ENCODE results near the gene RAB42. TPM values are rescaled to one million over a fixed set of nuclear protein-coding genes. Genes with fewer than 3 reads are reported as not detected.
"Not testable (repeated sequence)": the region's sequence is repeated elsewhere in the genome, so short reads cannot be mapped to it uniquely, and the experiment has no call there.

Gene RAB42
- total RNA-seq, 1 experiment from 2014 or later, result 12.6 TPM

GRCh38 chr1:28566931-28567330 is 25.1 kb upstream of the RAB42 start (continued):
- TF ChIP-seq FOXJ3 (CRISPR knock-in tag; IDR thresholded peaks at IDR 0.05; ENCODE audit: borderline replicate concordance), result no peak
- no peak for TF ChIP-seq IRF2 (CRISPR knock-in tag; IDR thresholded peaks at IDR 0.05; ENCODE audit: borderline replicate concordance, low read depth)
- TF ChIP-seq ESRRA (CRISPR knock-in tag; IDR thresholded peaks at IDR 0.05; ENCODE audit: borderline replicate concordance), result no peak
- TF ChIP-seq E2F5 (CRISPR knock-in tag; IDR thresholded peaks at IDR 0.05), result no peak
- TF ChIP-seq FOXP4 (CRISPR knock-in tag; IDR thresholded peaks at IDR 0.05), result no peak
- no peak for TF ChIP-seq CREM (CRISPR knock-in tag; IDR thresholded peaks at IDR 0.05)
- TF ChIP-seq ZNF232 (CRISPR knock-in tag; IDR thresholded peaks at IDR 0.05), result no peak
- no peak for TF ChIP-seq NR1H2 (CRISPR knock-in tag; IDR thresholded peaks at IDR 0.05)
- no peak for TF ChIP-seq CBFB (CRISPR knock-in tag; IDR thresholded peaks at IDR 0.05; ENCODE audit: low read depth)

DNA sequence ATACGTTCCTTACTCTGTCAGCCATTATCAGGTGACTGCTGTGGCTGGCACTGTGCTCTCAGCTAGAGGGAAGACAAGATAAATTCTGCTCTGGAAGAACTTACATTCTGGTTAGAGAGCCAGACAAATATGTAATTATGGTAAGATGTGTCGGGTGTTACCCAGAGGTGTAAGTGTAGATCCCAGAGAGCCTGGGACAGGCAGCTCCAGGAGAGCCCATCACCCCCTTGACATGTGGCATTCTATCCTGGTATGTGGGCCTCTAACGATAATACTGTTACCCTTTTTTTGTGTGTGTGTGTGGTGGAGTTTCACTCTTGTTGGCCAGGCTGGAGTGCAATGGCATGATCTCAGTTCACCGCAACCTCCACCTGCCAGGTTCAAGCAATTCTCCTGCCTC is 20.2 kb upstream of the RAB42 start:
- no peak for DNase-seq (ENCODE audit: low spot score)

GRCh38 chr1:28572891-28573290 is 19.2 kb upstream of the RAB42 start:
- not testable (repeated sequence) for DNase-seq (ENCODE audit: low spot score); H3K4me1 Mint-ChIP-seq; H3K4me3 Mint-ChIP-seq; ATAC-seq; H3K27me3 Mint-ChIP-seq (ENCODE audit: low read depth); H3K9me3 Mint-ChIP-seq; H3K27ac Mint-ChIP-seq
- peaks cover 39% of the 10 kb centered on the region for H3K36me3 Mint-ChIP-seq
- ChIA-PET POLR2A (interaction anchor here (0.9 kb wide), 1 partner anchor 11 kb away, joined by 3 read pairs; no protein-coding TSS in a partner anchor), CTCF (interaction anchor here (1.6 kb wide), 1 partner anchor 30 kb away, joined by 5 read pairs; no protein-coding TSS in a partner anchor)

More for the DNA sequence above, 20.2 kb upstream of the RAB42 start:
- Mint-ChIP-seq H3K27me3 (ENCODE audit: low read depth) (no peaks in the 10 kb centered on the region), H3K27ac (no peak overlapping the region), H3K4me1 (no peaks in the 10 kb centered on the region), H3K9me3 (no peaks in the 10 kb centered on the region), H3K4me3 (no peak overlapping the region), H3K36me3 (peaks cover 43% of the 10 kb centered on the region)
- ATAC-seq, result no peak
- ChIA-PET POLR2A (no interaction called here), CTCF (interaction anchor here (1.6 kb wide), 1 partner anchor 31 kb away, joined by 5 read pairs; no protein-coding TSS in a partner anchor)
- TF ChIP-seq ELF4 (CRISPR knock-in tag; IDR thresholded peaks at IDR 0.05; ENCODE audit: low read depth), result no peak
- TF ChIP-seq JUN (CRISPR knock-in tag; IDR thresholded peaks at IDR 0.05), result no peak
- no peak for TF ChIP-seq GRHL2 (CRISPR knock-in tag; IDR thresholded peaks at IDR 0.05; ENCODE audit: insufficient replicate concordance, severe bottlenecking)
- no peak for TF ChIP-seq IRF2 (CRISPR knock-in tag; IDR thresholded peaks at IDR 0.05; ENCODE audit: borderline replicate concordance, low read depth)
- TF ChIP-seq ZNF423 (CRISPR knock-in tag; IDR thresholded peaks at IDR 0.05), result no peak
- TF ChIP-seq, protein P1, sequence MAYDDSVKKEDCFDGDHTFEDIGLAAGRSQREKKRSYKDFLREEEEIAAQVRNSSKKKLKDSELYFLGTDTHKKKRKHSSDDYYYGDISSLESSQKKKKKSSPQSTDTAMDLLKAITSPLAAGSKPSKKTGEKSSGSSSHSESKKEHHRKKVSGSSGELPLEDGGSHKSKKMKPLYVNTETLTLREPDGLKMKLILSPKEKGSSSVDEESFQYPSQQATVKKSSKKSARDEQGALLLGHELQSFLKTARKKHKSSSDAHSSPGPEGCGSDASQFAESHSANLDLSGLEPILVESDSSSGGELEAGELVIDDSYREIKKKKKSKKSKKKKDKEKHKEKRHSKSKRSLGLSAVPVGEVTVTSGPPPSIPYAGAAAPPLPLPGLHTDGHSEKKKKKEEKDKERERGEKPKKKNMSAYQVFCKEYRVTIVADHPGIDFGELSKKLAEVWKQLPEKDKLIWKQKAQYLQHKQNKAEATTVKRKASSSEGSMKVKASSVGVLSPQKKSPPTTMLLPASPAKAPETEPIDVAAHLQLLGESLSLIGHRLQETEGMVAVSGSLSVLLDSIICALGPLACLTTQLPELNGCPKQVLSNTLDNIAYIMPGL (CRISPR knock-in tag; IDR thresholded peaks at IDR 0.05), result no peak
- no peak for TF ChIP-seq TEAD1 (CRISPR knock-in tag; IDR thresholded peaks at IDR 0.05)
- no peak for TF ChIP-seq E2F5 (CRISPR knock-in tag; IDR thresholded peaks at IDR 0.05)
- TF ChIP-seq MLX (CRISPR knock-in tag; IDR thresholded peaks at IDR 0.05), result no peak
- TF ChIP-seq ZNF232 (CRISPR knock-in tag; IDR thresholded peaks at IDR 0.05), result no peak
- no peak for TF ChIP-seq ATF1 (CRISPR knock-in tag; IDR thresholded peaks at IDR 0.05)
- no peak for TF ChIP-seq ZNF138 (CRISPR knock-in tag; conservative IDR thresholded peaks at IDR 0.05)
- TF ChIP-seq, protein P2, sequence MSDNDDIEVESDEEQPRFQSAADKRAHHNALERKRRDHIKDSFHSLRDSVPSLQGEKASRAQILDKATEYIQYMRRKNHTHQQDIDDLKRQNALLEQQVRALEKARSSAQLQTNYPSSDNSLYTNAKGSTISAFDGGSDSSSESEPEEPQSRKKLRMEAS (CRISPR knock-in tag; IDR thresholded peaks at IDR 0.05), result no peak
- no peak for TF ChIP-seq ZNF396 (CRISPR knock-in tag; IDR thresholded peaks at IDR 0.05; ENCODE audit: borderline replicate concordance)

Data from WTC11 (cell line).